NT2/D1 (cell line): ENCODE results near the gene AMZ1.
"Not testable (repeated sequence)": the region's sequence is repeated elsewhere in the genome, so short reads cannot be mapped to it uniquely, and the experiment has no call there.

ENCODE experiments used
- SUZ12 ChIP-seq: IDR thresholded peaks from 2 replicates; pipeline ENCODE4 v1.6.1; 2011; ENCODE audit not compliant: insufficient read length, insufficient read depth; ENCODE audit errors: extremely low read depth
- YY1 ChIP-seq: IDR thresholded peaks from 2 replicates; pipeline ENCODE4 v1.6.1; 2011; ENCODE audit not compliant: insufficient read length, insufficient read depth
- ZNF274 ChIP-seq: IDR thresholded peaks from 2 replicates; pipeline ENCODE4 v1.6.1; 2011; ENCODE audit warnings: mild to moderate bottlenecking, low read depth, low read length

DNA sequence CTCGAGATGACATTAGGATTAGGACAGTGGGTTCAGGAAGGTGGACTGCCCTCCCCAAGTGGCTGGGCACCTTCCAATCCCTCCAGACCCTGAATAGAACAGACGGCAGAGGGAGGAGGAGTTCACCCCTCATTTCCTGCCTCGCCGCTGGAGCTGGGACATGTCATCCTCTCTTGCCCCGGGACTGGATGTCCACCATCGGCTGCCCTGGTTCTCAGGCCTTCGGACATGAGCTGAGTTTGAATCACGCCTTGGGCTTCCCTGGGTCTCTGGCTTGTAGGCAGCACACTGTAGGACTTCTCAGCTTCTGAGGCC lies 6.1 kb downstream of the AMZ1 start:
- not testable (repeated sequence) for TF ChIP-seq YY1, SUZ12, ZNF274
